Astrocyte (in vitro differentiated cells and primary cell): ENCODE measurements around the gene CILP2.

ENCODE experiments used
- EZH2 ChIP-seq: IDR thresholded peaks from 2 replicates; pipeline ENCODE4 v1.6.1; 2012; ENCODE audit warnings: mild to moderate bottlenecking, low read length, inconsistent platforms; ENCODE audit not compliant: insufficient read depth
- TF ChIP-seq, protein P1 (sequence below): IDR thresholded peaks from 2 replicates; pipeline ENCODE4 v1.5.1; 2011; ENCODE audit warnings: low read depth, mild to moderate bottlenecking, inconsistent platforms, low read length, moderate library complexity; ENCODE audit not compliant: insufficient read depth

DNA sequence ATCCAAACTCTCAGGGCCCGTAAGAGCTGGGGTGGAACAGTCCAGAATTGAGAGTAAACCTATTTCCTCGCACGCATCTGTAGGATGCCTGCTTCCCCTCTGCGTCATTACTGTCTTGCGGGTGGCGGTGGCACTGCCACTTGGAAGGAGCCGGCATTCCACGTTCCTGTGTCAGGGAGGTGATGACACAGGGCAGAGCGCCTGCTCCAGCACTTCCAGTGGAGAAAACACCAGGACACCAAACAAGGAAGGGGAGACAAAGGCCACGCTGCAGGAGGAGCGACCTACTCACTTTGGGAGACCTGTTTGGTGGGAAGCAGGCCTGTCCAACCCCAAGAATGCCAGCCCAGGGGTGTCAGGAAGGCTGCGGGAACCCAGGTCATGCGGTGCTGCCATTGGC lies 43.3 kb downstream of the CILP2 start:
- TF ChIP-seq, protein P1, sequence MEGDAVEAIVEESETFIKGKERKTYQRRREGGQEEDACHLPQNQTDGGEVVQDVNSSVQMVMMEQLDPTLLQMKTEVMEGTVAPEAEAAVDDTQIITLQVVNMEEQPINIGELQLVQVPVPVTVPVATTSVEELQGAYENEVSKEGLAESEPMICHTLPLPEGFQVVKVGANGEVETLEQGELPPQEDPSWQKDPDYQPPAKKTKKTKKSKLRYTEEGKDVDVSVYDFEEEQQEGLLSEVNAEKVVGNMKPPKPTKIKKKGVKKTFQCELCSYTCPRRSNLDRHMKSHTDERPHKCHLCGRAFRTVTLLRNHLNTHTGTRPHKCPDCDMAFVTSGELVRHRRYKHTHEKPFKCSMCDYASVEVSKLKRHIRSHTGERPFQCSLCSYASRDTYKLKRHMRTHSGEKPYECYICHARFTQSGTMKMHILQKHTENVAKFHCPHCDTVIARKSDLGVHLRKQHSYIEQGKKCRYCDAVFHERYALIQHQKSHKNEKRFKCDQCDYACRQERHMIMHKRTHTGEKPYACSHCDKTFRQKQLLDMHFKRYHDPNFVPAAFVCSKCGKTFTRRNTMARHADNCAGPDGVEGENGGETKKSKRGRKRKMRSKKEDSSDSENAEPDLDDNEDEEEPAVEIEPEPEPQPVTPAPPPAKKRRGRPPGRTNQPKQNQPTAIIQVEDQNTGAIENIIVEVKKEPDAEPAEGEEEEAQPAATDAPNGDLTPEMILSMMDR: no peak
- no peak for TF ChIP-seq EZH2
